ENCODE results near the gene UCMA.

UCMA gene

GRCh38 chr10:13184730-13185514 is 49.3 kb downstream of the UCMA start:
- no peak for DNase-seq

- DNase-seq: no peak
Observed at GRCh38 chr10:13184276-13184675, 49.9 kb downstream of the UCMA start.

- no peak for DNase-seq
Observed at GRCh38 chr10:13183625-13184024, 50.5 kb downstream of the UCMA start.

- DNase-seq: no peak
Observed at GRCh38 chr10:13182424-13182823, 51.8 kb downstream of the UCMA start.

- no peak for DNase-seq
Observed at GRCh38 chr10:13180788-13181187, 53.4 kb downstream of the UCMA start.

- DNase-seq: no peak
Observed at GRCh38 chr10:13173616-13174015, 60.6 kb downstream of the UCMA start.
